K562 (cell line): ENCODE results near the gene GPR137C. TPM values are rescaled to one million over a fixed set of nuclear protein-coding genes. Genes with fewer than 3 reads are reported as not detected.
A peak's percentile ranks its signal among the peaks of the same experiment; 100 is the strongest.

ENCODE experiments used
- ATAC-seq: fragments of 200-7000 bp; cut with Tn5 transposase; 3 replicates; pipeline ENCODE4 v1.9.1; 2020; ENCODE audit warnings: moderate library complexity
- Bru-seq: library from RNA; stranded (reverse); fragments of 400-500 nt; gene quantifications from one replicate; lab custom pipeline; 2021; lab: Mats Ljungman, UMichigan
- BruChase-seq, 2 experiments: library from RNA; stranded (reverse); fragments of 400-500 nt; gene quantifications; one replicate each; lab custom pipeline; 2021; lab: Mats Ljungman, UMichigan
- BruUV-seq: library from RNA; stranded (reverse); fragments of 400-500 nt; replicated peaks from 2 replicates; lab custom pipeline; 2021; lab: Mats Ljungman, UMichigan
- CTCF ChIA-PET: fragments of 300-600 bp; formaldehyde crosslinking; extraction: SDS; loops from one replicate; lab custom pipeline; 2021; ENCODE audit warnings: low intra/inter-chr PET ratio; lab: Yijun Ruan, JAX
- POLR2A ChIA-PET: fragments of 300-600, 350-650 bp; sonication (Branson Sonifier 250); formaldehyde crosslinking; extraction: SDS; loops from one replicate; lab custom pipeline; 2021; ENCODE audit warnings: antibody characterized with exemption, inconsistent platforms; lab: Yijun Ruan, JAX
- DNase-seq, 4 experiments: peaks; one replicate each; pipeline versions ENCODE4 v3.0.0 to v3.0.0-alpha.2; 2011 to 2018; ENCODE audit warnings: low spot score in 3 of 4, mixed read lengths in 3 of 4; ENCODE audit errors: extremely low read depth in 1 of 4
- FAIRE-seq: peaks from 2 replicates; lab custom pipeline; 2011; peaks lifted over from hg19 to GRCh38; lab: Jason Lieb, UNC
- H2AFZ ChIP-seq: 2 replicates; pipeline ENCODE4 v1.6.0; 2011; ENCODE audit warnings: low read depth, low read length, control low read depth, inconsistent platforms
- H3K27ac ChIP-seq: fragments of 200-600 bp; 3 replicates; pipeline ENCODE4 v1.8.0; 2011; ENCODE audit warnings: low read depth, mild to moderate bottlenecking, control low read depth, inconsistent platforms, low read length, moderate library complexity, mixed read lengths; ENCODE audit errors: extremely low read depth
- H3K27me3 ChIP-seq, 2 experiments: fragments of 300-600 bp in 1 of 2; 2 replicates in 1 of 2; 3 replicates in 1 of 2; pipeline versions ENCODE4 v1.6.0 to v1.8.0; 2011; ENCODE audit warnings: inconsistent platforms in 2 of 2, low read length in 2 of 2, mild to moderate bottlenecking in 1 of 2, mixed read lengths in 1 of 2, moderate library complexity in 1 of 2; ENCODE audit not compliant: control insufficient read depth in 2 of 2, insufficient read depth in 2 of 2
- H3K36me3 ChIP-seq: fragments of 300-600 bp; 3 replicates; pipeline ENCODE4 v1.8.0; 2011; ENCODE audit warnings: mild to moderate bottlenecking, low read length, inconsistent platforms; ENCODE audit not compliant: control insufficient read depth, insufficient read depth
- H3K4me1 ChIP-seq, 2 experiments: fragments of 200-600 bp in 1 of 2; replicated peaks in 1 of 2; 2 replicates in 1 of 2; 3 replicates in 1 of 2; pipeline versions ENCODE4 v1.5.1 to v1.8.0; 2011; ENCODE audit warnings: inconsistent platforms in 2 of 2, low read length in 2 of 2, mild to moderate bottlenecking in 1 of 2, mixed read lengths in 1 of 2, moderate library complexity in 1 of 2; ENCODE audit not compliant: control insufficient read depth in 2 of 2, insufficient read depth in 2 of 2
- H3K4me2 ChIP-seq: 2 replicates; pipeline ENCODE4 v1.6.1; 2011; ENCODE audit warnings: low read length, control low read depth, inconsistent platforms, mixed read lengths; ENCODE audit not compliant: insufficient read depth
- H3K4me3 ChIP-seq: fragments of 200-600 bp; sonication (generic), shearing (Covaris generic); 2 replicates; pipeline ENCODE4 v1.5.1; 2016; ENCODE audit warnings: control low read depth, inconsistent platforms
- H3K79me2 ChIP-seq: fragments of 200-600 bp; 3 replicates; pipeline ENCODE4 v1.8.0; 2011; ENCODE audit warnings: low read length, inconsistent platforms; ENCODE audit not compliant: control insufficient read depth, insufficient read depth
- H3K9ac ChIP-seq, 2 experiments: 2 replicates each; pipeline versions ENCODE4 v1.6.0 to v1.6.1; 2011; ENCODE audit warnings: low read depth in 2 of 2, low read length in 2 of 2, control low read depth in 1 of 2, inconsistent platforms in 1 of 2, mild to moderate bottlenecking in 1 of 2, mixed read lengths in 1 of 2; ENCODE audit not compliant: insufficient read depth in 1 of 2
- H3K9me1 ChIP-seq: one replicate; pipeline ENCODE4 v1.6.0; 2011; ENCODE audit warnings: inconsistent platforms, mild to moderate bottlenecking, low read length, moderate library complexity; ENCODE audit not compliant: control insufficient read depth, insufficient read depth
- H3K9me3 ChIP-seq: replicated peaks from 2 replicates; pipeline ENCODE4 v1.5.1; 2011; ENCODE audit warnings: low read depth, low read length, inconsistent platforms; ENCODE audit not compliant: control insufficient read depth, insufficient read depth
- H4K20me1 ChIP-seq: replicated peaks from 2 replicates; pipeline ENCODE4 v1.6.1; 2011; ENCODE audit warnings: low read length, inconsistent platforms, mixed read lengths; ENCODE audit not compliant: control insufficient read depth, insufficient read depth
- CREM ChIP-seq: IDR thresholded peaks from 2 replicates; pipeline ENCODE4 v1.6.1; 2014; ENCODE audit warnings: antibody characterized with exemption, low read depth
- EP300 ChIP-seq: IDR thresholded peaks from 2 replicates; pipeline ENCODE4 v1.6.1; 2012; ENCODE audit warnings: low read length, improper control_type of control experiment
- KHSRP ChIP-seq: fragments of 450-650 bp; IDR thresholded peaks from 2 replicates; pipeline ENCODE4 v1.6.1; 2017
- PTTG1 ChIP-seq: fragments of 450-650 bp; IDR thresholded peaks from 2 replicates; pipeline ENCODE4 v1.6.1; 2016; ENCODE audit warnings: low read depth, mild to moderate bottlenecking, missing genetic modification characterization, missing compliant biosample characterization
- REST ChIP-seq, 2 experiments: fragments of 450-650 bp; formaldehyde crosslinking in 1 of 2; IDR thresholded peaks; 2 replicates each; pipeline versions ENCODE4 v1.4.0 to v1.6.1; 2014 to 2020; ENCODE audit warnings: mild to moderate bottlenecking in 2 of 2, borderline replicate concordance in 1 of 2, low read depth in 1 of 2
- RHOXF2B ChIP-seq: fragments of 250-450 bp; sonication (Bioruptor Pico); conservative IDR thresholded peaks from 2 replicates; pipeline ENCODE4 v1.5.1; 2021
- TCF3 ChIP-seq: sonication (generic); formaldehyde crosslinking; IDR thresholded peaks from 2 replicates; pipeline ENCODE4 v1.4.0; 2020; ENCODE audit warnings: mild to moderate bottlenecking, missing genetic modification reagents
- WGBS: fragments of 100-300 bp; shearing (Covaris generic); methylation state at CpG from one replicate; pipeline ENCODE4 v1.1.6; 2016; ENCODE audit warnings: low coverage, mixed read lengths; ENCODE audit not compliant: insufficient coverage; ENCODE audit errors: missing lambda C conversion rate; 5-methylcytosine and 5-hydroxymethylcytosine counted together
- in situ Hi-C: fragments of 300-500 bp; cut with MboI; formaldehyde crosslinking; loops from 4 replicates; pipeline ENCODE4 v1.15.0; 2018; ENCODE audit warnings: inconsistent platforms, mixed read lengths
- intact Hi-C: fragments of 100-400 bp; cut with micrococcal nuclease; formaldehyde crosslinking; loops from 2 replicates; pipeline ENCODE4 v1.14.2; 2022
- long read RNA-seq, 3 experiments: library from polyadenylated mRNA in 2 of 3; library from RNA in 1 of 3; unstranded in 2 of 3; stranded (forward) in 1 of 3; transcript quantifications; one replicate each; pipeline ENCODE4 v2.0.0, GENCODE V29; 2019 to 2022
- polyA minus RNA-seq, 3 experiments: library from RNA; depleted of rRNA, polyadenylated mRNA; stranded (reverse); fragments of >200 nt; gene quantifications; 2 replicates each; pipeline ENCODE4 v1.2.3, GENCODE V29; 2011
- polyA plus RNA-seq, 8 experiments: library from polyadenylated mRNA; depleted of rRNA in 4 of 8; stranded (reverse) in 5 of 8; unstranded in 3 of 8; fragments of >200 nt; fragmentation: Nextera tagmentation in 2 of 8; fragmentation: Illumina TruSeq in 1 of 8; extraction: Ambion mirVana in 2 of 8; extraction: Trizol in 1 of 8; gene quantifications; 2 replicates each; pipeline versions ENCODE4 v1.2.1 to v1.2.3, GENCODE V29; 2011 to 2014; ENCODE audit warnings: inconsistent platforms in 1 of 8, missing spikeins in 1 of 8
- total RNA-seq, 7 experiments: library from RNA; depleted of rRNA in 6 of 7; stranded (reverse); fragments of >200 nt in 6 of 7; fragmentation: Illumina TruSeq in 2 of 7; extraction: Trizol in 2 of 7; gene quantifications; 2 replicates each; pipeline versions ENCODE4 v1.2.1 to v1.2.3, GENCODE V29; 2011 to 2021; ENCODE audit warnings: low replicate concordance in 1 of 7

The GPR137C gene
- total RNA-seq (2011; cell fraction: chromatin; rRNA removed; ENCODE audit: low replicate concordance) = 0.23 and 0.86 TPM in 2 replicates
- 0.33 and 0.53 TPM in 2 replicates for total RNA-seq (2011; cell fraction: nucleolus; rRNA removed)
- 0.51 and 0.92 TPM in 2 replicates for total RNA-seq (2011; cell fraction: nucleoplasm; rRNA removed)
- total RNA-seq (2014; rRNA removed) (0.04 TPM in 1 of 2 replicates, not detected in the other), total RNA-seq (2014; rRNA removed; fragmentation: Illumina TruSeq; extraction: Trizol) (0.13 TPM in 1 of 2 replicates, not detected in the other), total RNA-seq (2015; rRNA removed; fragmentation: Illumina TruSeq; extraction: Trizol) (0.11 TPM in 1 of 2 replicates, not detected in the other), total RNA-seq (2021) (0.07 and 0.31 TPM in 2 replicates), polyA plus RNA-seq (2011; rRNA removed) (0.08 and 0.23 TPM in 2 replicates), polyA plus RNA-seq (2014; fragmentation: Illumina TruSeq; extraction: Trizol) (0.03 and 0.10 TPM in 2 replicates), polyA plus RNA-seq (2014; fragmentation: Nextera tagmentation; extraction: Ambion mirVana) (under 1 TPM; 0.03 to 0.06 TPM), polyA plus RNA-seq (2014; rRNA removed) (0.11 TPM in 1 of 2 replicates, not detected in the other), polyA minus RNA-seq (2011; rRNA and poly(A)+ RNA removed) (0.15 and 0.77 TPM in 2 replicates), Bru-seq, nascent RNA (percentile 27 among the genes with signal in this experiment), BruChase-seq, experiment 1, labeled RNA remaining after a 2-hour chase (percentile 31 among the genes with signal in this experiment), BruChase-seq, experiment 2, labeled RNA remaining after a 6-hour chase (percentile 36 among the genes with signal in this experiment)
- polyA plus RNA-seq (2011; cell fraction: cytosol; rRNA removed) = 0.01 and 0.06 TPM in 2 replicates
- polyA plus RNA-seq (2011; cell fraction: nucleus; rRNA removed) = 0.29 and 0.36 TPM in 2 replicates
- 0.03 and 0.07 TPM in 2 replicates for polyA plus RNA-seq (2012)
- polyA minus RNA-seq (2011; cell fraction: cytosol; rRNA and poly(A)+ RNA removed) = not detected in 2 replicates
- 0.40 and 0.56 TPM in 2 replicates for polyA minus RNA-seq (2011; cell fraction: nucleus; rRNA and poly(A)+ RNA removed)
- long read RNA-seq, experiment 1, partial matches to known transcripts = 0 of 1 reads
- long read RNA-seq, experiment 1, other reads (novel, unspliced or antisense) = 1 of 1 reads
- long read RNA-seq, experiment 2, partial matches to known transcripts = 0 of 1 reads
- long read RNA-seq, experiment 2, other reads (novel, unspliced or antisense) = 1 of 1 reads
- long read RNA-seq, experiment 3 = 0 reads

- H3K27ac ChIP-seq = peak within 1 kb of the TSS; percentile 69
- in situ Hi-C loops = no loop called here
- peak; percentile 97 for FAIRE-seq
- TF ChIP-seq TCF3 (CRISPR knock-in tag) (no peak), CREM (peak; percentile 64; the same call in 1 of the 2 replicates), PTTG1 (tag) (no peak), EP300 (no peak), REST (IDR thresholded peaks at IDR 0.05; ENCODE audit: borderline replicate concordance) (no peak), REST (CRISPR knock-in tag; IDR thresholded peaks at IDR 0.05; ENCODE audit: low read depth) (0 out of 2 replicates have a peak, but pooled peaks have one; percentile 28), RHOXF2B (CRISPR knock-in tag) (no peak), KHSRP (no peak)
Measured at GRCh38 chr14:52552063-52552988, at the start of gene GPR137C, which contains the start of gene TXNDC16. Gene GPR137C, plus strand, starts transcription at chr14:52552836. Its CDS starts 312 bp downstream, at chr14:52553148. Gene TXNDC16, minus strand, starts transcription at chr14:52552505. Its CDS starts 8,948 bp downstream, at chr14:52543557.

More at GRCh38 chr14:52552063-52552988, at the start of gene GPR137C, which contains the start of gene TXNDC16:
- H3K9ac ChIP-seq = peak within 1 kb of the TSS; percentile 72 to 93
- H3K9me1 ChIP-seq = no peaks in the 10 kb centered on the region
- H3K4me2 ChIP-seq = peak within 1 kb of the TSS; percentile 83
- WGBS = 0% methylated on average over 36 of the region's 81 CpGs
- no peaks in the 10 kb centered on the region for H3K27me3 ChIP-seq
- H3K36me3 ChIP-seq = no peaks in the 10 kb centered on the region
- peaks cover 38% of the 10 kb centered on the region for H3K79me2 ChIP-seq
- H4K20me1 ChIP-seq = no peaks in the 10 kb centered on the region
- ATAC-seq (peak; percentile 95), DNase-seq (peak; percentile 91 to 98 (median 94))
- CTCF ChIA-PET = no interaction called here
- no peaks in the 10 kb centered on the region; the same call in 1 of the 2 replicates for H3K9me3 ChIP-seq
- peak within 1 kb of the TSS; percentile 57 for H3K4me3 ChIP-seq
- BruUV-seq = TSS peak; percentile 59
- H3K4me1 ChIP-seq = peaks cover 11 to 12% of the 10 kb centered on the region in 2 experiments
- intact Hi-C loops = loop anchor here (5.0 kb wide), 1 partner anchor 140 kb away; no protein-coding TSS in a partner anchor
- peak within 1 kb of the TSS; percentile 77 for H2AFZ ChIP-seq
- POLR2A ChIA-PET = interaction anchor here (0.6 to 1.9 kb wide), 9 partner anchors 9 to 328 kb away, joined by 3 to 5 read pairs (median 3); partner anchors contain the start of gene STYX
